Measurements from ENCODE around the gene TMC3. TPM values are rescaled to one million over a fixed set of nuclear protein-coding genes. Genes with fewer than 3 reads are reported as not detected.

TMC3 gene
- total RNA-seq, 3 donors from 2014 or later (not counting 1 experiment from before 2014, with no cell fraction given) = not detected

GRCh38 chr15:81388436-81388770 is 14.4 kb upstream of the TMC3 start:
- Mint-ChIP-seq H3K4me1 (peaks cover 0 to 5% of the 10 kb centered on the region in 2 donors), H3K27ac (no peak overlapping the region)

GRCh38 chr15:81387621-81388435 is 13.8 kb upstream of the TMC3 start:
- H3K36me3 Mint-ChIP-seq = no peaks in the 10 kb centered on the region
- H3K27me3 Mint-ChIP-seq (ENCODE audit: low read depth in 2 of 2) = peaks cover 0 to 3% of the 10 kb centered on the region in 2 donors
- TF ChIP-seq, protein P1, sequence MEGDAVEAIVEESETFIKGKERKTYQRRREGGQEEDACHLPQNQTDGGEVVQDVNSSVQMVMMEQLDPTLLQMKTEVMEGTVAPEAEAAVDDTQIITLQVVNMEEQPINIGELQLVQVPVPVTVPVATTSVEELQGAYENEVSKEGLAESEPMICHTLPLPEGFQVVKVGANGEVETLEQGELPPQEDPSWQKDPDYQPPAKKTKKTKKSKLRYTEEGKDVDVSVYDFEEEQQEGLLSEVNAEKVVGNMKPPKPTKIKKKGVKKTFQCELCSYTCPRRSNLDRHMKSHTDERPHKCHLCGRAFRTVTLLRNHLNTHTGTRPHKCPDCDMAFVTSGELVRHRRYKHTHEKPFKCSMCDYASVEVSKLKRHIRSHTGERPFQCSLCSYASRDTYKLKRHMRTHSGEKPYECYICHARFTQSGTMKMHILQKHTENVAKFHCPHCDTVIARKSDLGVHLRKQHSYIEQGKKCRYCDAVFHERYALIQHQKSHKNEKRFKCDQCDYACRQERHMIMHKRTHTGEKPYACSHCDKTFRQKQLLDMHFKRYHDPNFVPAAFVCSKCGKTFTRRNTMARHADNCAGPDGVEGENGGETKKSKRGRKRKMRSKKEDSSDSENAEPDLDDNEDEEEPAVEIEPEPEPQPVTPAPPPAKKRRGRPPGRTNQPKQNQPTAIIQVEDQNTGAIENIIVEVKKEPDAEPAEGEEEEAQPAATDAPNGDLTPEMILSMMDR (IDR thresholded peaks at IDR 0.05) = no peak
- no peak overlapping the region for H3K4me3 ChIP-seq (ENCODE audit: low read length)
- H3K27ac ChIP-seq (ENCODE audit: low read length) = no peak overlapping the region
- ATAC-seq = no peak
- H3K9me3 ChIP-seq (ENCODE audit: control insufficient read depth, insufficient read depth, low read length) = no peaks in the 10 kb centered on the region
- H3K4me1 ChIP-seq (ENCODE audit: control insufficient read depth, insufficient read depth, low read length) = no peaks in the 10 kb centered on the region
- no peak overlapping the region for H3K4me3 Mint-ChIP-seq
- WGBS (ENCODE audit: insufficient coverage) = 93% methylated on average over 12 of the region's 12 CpGs
- intact Hi-C loops (cut with micrococcal nuclease) = no loop called here
- no peak for DNase-seq
- H3K4me1 Mint-ChIP-seq = peaks cover 0 to 5% of the 10 kb centered on the region in 2 donors
- no peaks in the 10 kb centered on the region for H3K27me3 ChIP-seq (ENCODE audit: control insufficient read depth, insufficient read depth, low read length)
- no peaks in the 10 kb centered on the region for H3K36me3 ChIP-seq (ENCODE audit: control insufficient read depth, insufficient read depth, low read length)
- no peaks in the 10 kb centered on the region for H3K9me3 Mint-ChIP-seq
- no peak overlapping the region for H3K27ac Mint-ChIP-seq

More at GRCh38 chr15:81388436-81388770, 14.4 kb upstream of the TMC3 start:
- Mint-ChIP-seq H3K4me3 (no peak overlapping the region), H3K36me3 (no peaks in the 10 kb centered on the region), H3K27me3 (ENCODE audit: low read depth in 2 of 2) (no peaks in the 10 kb centered on the region), H3K9me3 (no peaks in the 10 kb centered on the region)
- intact Hi-C loops (cut with micrococcal nuclease) = no loop called here
- H3K4me3 ChIP-seq (ENCODE audit: low read length) = no peak overlapping the region
- no peaks in the 10 kb centered on the region for H3K9me3 ChIP-seq (ENCODE audit: control insufficient read depth, insufficient read depth, low read length)
- TF ChIP-seq, protein P1 (IDR thresholded peaks at IDR 0.05) = no peak
- no peaks in the 10 kb centered on the region for H3K27me3 ChIP-seq (ENCODE audit: control insufficient read depth, insufficient read depth, low read length)
- DNase-seq (no peak), ATAC-seq (no peak)
- H3K4me1 ChIP-seq (ENCODE audit: control insufficient read depth, insufficient read depth, low read length) = no peaks in the 10 kb centered on the region
- H3K36me3 ChIP-seq (ENCODE audit: control insufficient read depth, insufficient read depth, low read length) = no peaks in the 10 kb centered on the region
- no peak overlapping the region for H3K27ac ChIP-seq (ENCODE audit: low read length)
- 71% methylated on average over 1 of the region's 1 CpG for WGBS (ENCODE audit: insufficient coverage)

DNA sequence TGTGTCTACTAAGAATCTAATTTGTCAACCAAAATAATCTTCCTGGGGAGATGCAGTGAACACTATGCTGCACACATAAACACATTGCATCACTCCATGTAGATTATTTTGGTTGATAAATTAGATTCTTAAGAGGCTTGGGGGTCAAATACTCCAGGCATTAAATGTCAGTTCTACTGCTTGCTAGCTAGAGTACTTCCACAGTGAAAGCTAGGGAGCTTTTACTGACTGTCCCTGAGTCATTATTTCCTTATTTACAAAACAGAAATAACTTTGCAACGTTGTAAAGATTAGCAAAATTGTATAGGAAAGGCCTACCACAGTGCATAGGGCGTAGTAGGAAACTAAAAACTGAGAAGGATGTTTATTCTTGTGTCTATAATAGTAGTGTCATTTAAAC is 12.9 kb upstream of the TMC3 start:
- Mint-ChIP-seq H3K27me3 (ENCODE audit: low read depth in 2 of 2) (peaks cover under 1 to 9% of the 10 kb centered on the region in 2 donors), H3K4me1 (peaks cover 0 to 5% of the 10 kb centered on the region in 2 donors), H3K9me3 (no peaks in the 10 kb centered on the region), H3K27ac (no peak overlapping the region), H3K4me3 (no peak overlapping the region), H3K36me3 (no peaks in the 10 kb centered on the region)
- DNase-seq (no peak), ATAC-seq (no peak)
- Histone ChIP-seq H3K9me3 (ENCODE audit: control insufficient read depth, insufficient read depth, low read length) (no peaks in the 10 kb centered on the region), H3K4me3 (ENCODE audit: low read length) (no peak overlapping the region), H3K27ac (ENCODE audit: low read length) (no peak overlapping the region), H3K4me1 (ENCODE audit: control insufficient read depth, insufficient read depth, low read length) (no peaks in the 10 kb centered on the region), H3K36me3 (ENCODE audit: control insufficient read depth, insufficient read depth, low read length) (no peaks in the 10 kb centered on the region), H3K27me3 (ENCODE audit: control insufficient read depth, insufficient read depth, low read length) (no peaks in the 10 kb centered on the region)
- intact Hi-C loops (cut with micrococcal nuclease) = no loop called here
- TF ChIP-seq, protein P1 (IDR thresholded peaks at IDR 0.05) = no peak
- WGBS (ENCODE audit: insufficient coverage) = no CpG with 5 or more reads among the region's 2 CpGs

GRCh38 chr15:81385721-81386076 is 11.7 kb upstream of the TMC3 start:
- H3K27me3 Mint-ChIP-seq (ENCODE audit: low read depth in 2 of 2) = peaks cover 5 to 12% of the 10 kb centered on the region in 2 donors
- H3K9me3 Mint-ChIP-seq = no peaks in the 10 kb centered on the region
- Histone ChIP-seq H3K4me1 (ENCODE audit: control insufficient read depth, insufficient read depth, low read length) (no peaks in the 10 kb centered on the region), H3K27me3 (ENCODE audit: control insufficient read depth, insufficient read depth, low read length) (no peaks in the 10 kb centered on the region), H3K27ac (ENCODE audit: low read length) (no peak overlapping the region), H3K9me3 (ENCODE audit: control insufficient read depth, insufficient read depth, low read length) (no peaks in the 10 kb centered on the region), H3K36me3 (ENCODE audit: control insufficient read depth, insufficient read depth, low read length) (no peaks in the 10 kb centered on the region), H3K4me3 (ENCODE audit: low read length) (no peak overlapping the region)
- peaks cover 0 to 5% of the 10 kb centered on the region in 2 donors for H3K4me1 Mint-ChIP-seq
- intact Hi-C loops (cut with micrococcal nuclease) = no loop called here
- DNase-seq = no peak
- ATAC-seq = no peak
- H3K27ac Mint-ChIP-seq = no peak overlapping the region
- H3K4me3 Mint-ChIP-seq = no peak overlapping the region
- WGBS (ENCODE audit: insufficient coverage) = 85% methylated on average over 4 of the region's 4 CpGs
- TF ChIP-seq, protein P1 (IDR thresholded peaks at IDR 0.05) = no peak
- H3K36me3 Mint-ChIP-seq = no peaks in the 10 kb centered on the region
